Activated CD4-positive, alpha-beta memory T cell treated with anti-CD3 and anti-CD28 coated beads, Interleukin-2, amount 10 ng/mL, durations not matched to agents 7 days and 5 days (primary cell): ENCODE measurements around the gene TTC28. TPM values are rescaled to one million over a fixed set of nuclear protein-coding genes. Genes with fewer than 3 reads are reported as not detected.
"Not testable (repeated sequence)": the region's sequence is repeated elsewhere in the genome, so short reads cannot be mapped to it uniquely, and the experiment has no call there.

Experiments
- CTCF ChIA-PET: fragments of 350-600 bp; sonication (Branson Sonifier 250); formaldehyde crosslinking; loops from one replicate; lab custom pipeline; 2021; ENCODE audit warnings: antibody characterized with exemption, inconsistent platforms; lab: Charles Lee
- POLR2A ChIA-PET: fragments of 350-600 bp; sonication (Branson Sonifier 250); formaldehyde crosslinking; loops from one replicate; lab custom pipeline; 2021; ENCODE audit warnings: antibody characterized with exemption; lab: Charles Lee
- DNase-seq: peaks from one replicate; pipeline ENCODE4 v3.0.0-alpha.2; 2020
- H3K27ac Mint-ChIP-seq: one replicate; pipeline ENCODE4 v1.8.0; 2021; ENCODE audit warnings: mild to moderate bottlenecking, mixed read lengths
- H3K27me3 Mint-ChIP-seq: one replicate; pipeline ENCODE4 v1.8.0; 2021; ENCODE audit warnings: mixed read lengths
- H3K36me3 Mint-ChIP-seq: one replicate; pipeline ENCODE4 v1.8.0; 2021; ENCODE audit warnings: low read depth, mixed read lengths
- H3K4me1 Mint-ChIP-seq: one replicate; pipeline ENCODE4 v1.8.0; 2021; ENCODE audit warnings: mixed read lengths
- H3K4me3 Mint-ChIP-seq: one replicate; pipeline ENCODE4 v1.8.0; 2021; ENCODE audit warnings: mild to moderate bottlenecking, mixed read lengths
- H3K9me3 Mint-ChIP-seq: one replicate; pipeline ENCODE4 v1.8.0; 2021; ENCODE audit warnings: mixed read lengths
- total RNA-seq, 2 experiments: library from RNA; stranded (reverse); gene quantifications; one replicate each; pipeline ENCODE4 v1.2.3, GENCODE V29; 2021

TTC28 gene
- total RNA-seq, 2 experiments from 2014 or later, result 0.93 to 1.4 TPM

DNA sequence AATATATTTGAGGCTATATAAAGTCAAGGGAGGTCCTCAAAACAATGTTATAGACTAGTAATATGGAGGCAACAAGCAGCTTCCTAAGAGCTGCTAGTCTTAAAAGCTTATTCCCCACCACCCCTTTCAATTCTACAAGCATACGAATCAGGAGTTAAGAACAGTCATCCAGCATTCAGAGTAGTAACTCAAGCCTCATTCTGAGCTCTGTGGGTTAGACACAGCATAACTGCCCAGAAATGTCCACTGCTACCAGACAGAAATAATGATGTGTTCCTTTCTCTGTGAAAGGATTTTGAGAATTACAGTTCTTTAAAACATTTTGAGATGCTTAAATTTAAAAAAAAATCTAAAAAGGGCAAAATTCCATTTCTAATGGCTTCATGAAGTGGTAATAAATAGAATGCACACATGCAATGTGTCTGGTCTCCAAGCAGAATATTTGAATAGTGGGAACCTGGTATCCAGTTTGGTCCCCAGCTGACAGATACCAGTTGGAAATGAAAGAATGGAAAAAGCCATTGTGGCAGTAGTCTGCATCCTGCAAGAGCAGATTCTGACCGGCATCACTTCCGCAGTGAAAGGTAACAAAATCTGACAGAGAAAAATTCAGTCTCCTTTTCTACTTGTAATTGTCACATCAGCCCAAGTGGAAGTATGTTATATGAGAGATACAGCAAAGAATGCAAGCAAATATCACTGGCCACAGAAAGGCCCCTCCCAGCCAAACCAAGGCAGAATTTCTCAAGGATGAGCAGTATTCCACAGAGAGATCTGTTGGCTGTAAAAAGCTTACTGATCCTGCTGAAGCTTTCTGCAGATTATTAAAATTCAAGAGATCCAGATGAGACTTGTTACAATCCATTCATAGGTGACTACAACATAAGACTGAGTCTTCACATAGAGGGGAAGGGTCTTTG, 449.8 kb downstream of the TTC28 start:
- Mint-ChIP-seq H3K36me3 (no peaks in the 10 kb centered on the region), H3K9me3 (no peaks in the 10 kb centered on the region), H3K27me3 (peaks cover 7% of the 10 kb centered on the region), H3K27ac (no peak overlapping the region), H3K4me3 (no peak overlapping the region), H3K4me1 (no peaks in the 10 kb centered on the region)
- no peak for DNase-seq
- ChIA-PET CTCF (no interaction called here), POLR2A (no interaction called here)

DNA sequence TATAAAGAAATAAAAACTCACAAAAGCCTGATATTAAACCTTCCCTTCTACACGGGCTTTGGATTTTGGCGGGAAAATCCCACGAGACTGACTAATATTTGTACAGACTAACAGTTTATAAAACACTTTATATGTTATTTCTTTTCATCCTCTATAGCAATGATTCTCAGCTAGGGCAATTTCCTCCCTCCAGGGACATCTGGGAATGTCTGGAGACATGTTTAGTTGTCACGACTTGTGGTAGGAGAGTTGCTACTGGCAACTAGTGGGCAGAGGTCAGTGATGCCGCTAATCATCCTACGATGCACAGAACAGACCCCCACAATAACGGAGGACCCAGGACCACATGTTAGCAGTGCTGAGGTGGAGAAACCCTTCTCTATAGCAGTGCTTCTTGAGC, 455.8 kb downstream of the TTC28 start:
- no peak for DNase-seq
- Mint-ChIP-seq H3K4me1 (no peaks in the 10 kb centered on the region), H3K4me3 (no peak overlapping the region), H3K36me3 (no peaks in the 10 kb centered on the region), H3K27me3 (peaks cover 4% of the 10 kb centered on the region), H3K9me3 (no peaks in the 10 kb centered on the region), H3K27ac (no peak overlapping the region)
- ChIA-PET POLR2A (no interaction called here), CTCF (no interaction called here)

DNA sequence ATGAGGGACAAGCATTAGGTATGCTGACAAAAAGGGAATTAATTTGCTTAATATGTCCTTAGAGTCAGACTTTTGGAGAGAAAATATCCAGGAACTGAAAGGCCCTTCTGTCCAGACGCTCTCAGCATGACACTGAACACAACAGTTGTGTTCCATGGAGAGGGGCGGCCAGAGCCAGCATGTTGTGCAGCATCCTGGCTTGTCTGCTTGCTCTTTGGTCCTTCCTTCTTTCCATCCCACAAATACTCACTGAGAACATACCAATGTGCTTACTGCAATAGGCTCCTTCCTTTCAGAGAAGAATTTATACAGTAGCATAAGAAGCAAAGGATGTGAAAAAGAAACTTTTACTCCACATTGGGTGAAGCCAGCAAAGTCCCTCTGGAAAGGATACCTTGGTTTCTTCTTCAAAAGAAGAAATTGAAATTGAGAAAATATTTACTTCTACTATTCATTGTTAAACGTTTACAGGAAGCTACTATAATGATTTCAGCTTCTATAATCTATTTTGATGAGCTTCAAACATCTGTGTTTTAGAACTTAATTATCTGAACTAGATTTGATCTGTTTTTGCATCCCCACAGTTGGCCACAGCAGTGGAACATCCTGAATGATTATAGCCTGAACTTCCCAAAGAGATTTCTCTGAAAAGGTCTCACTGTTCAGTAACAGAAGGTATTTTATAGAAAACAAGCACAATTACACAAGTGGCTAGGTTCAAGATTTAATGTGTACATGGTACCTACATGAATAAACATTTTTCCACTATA, 456.5 kb downstream of the TTC28 start:
- Mint-ChIP-seq H3K27ac (no peak overlapping the region), H3K36me3 (no peaks in the 10 kb centered on the region), H3K4me3 (no peak overlapping the region), H3K4me1 (no peaks in the 10 kb centered on the region), H3K9me3 (no peaks in the 10 kb centered on the region), H3K27me3 (peaks cover 4% of the 10 kb centered on the region)
- CTCF ChIA-PET, result no interaction called here
- POLR2A ChIA-PET, result no interaction called here
- DNase-seq, result no peak

DNA sequence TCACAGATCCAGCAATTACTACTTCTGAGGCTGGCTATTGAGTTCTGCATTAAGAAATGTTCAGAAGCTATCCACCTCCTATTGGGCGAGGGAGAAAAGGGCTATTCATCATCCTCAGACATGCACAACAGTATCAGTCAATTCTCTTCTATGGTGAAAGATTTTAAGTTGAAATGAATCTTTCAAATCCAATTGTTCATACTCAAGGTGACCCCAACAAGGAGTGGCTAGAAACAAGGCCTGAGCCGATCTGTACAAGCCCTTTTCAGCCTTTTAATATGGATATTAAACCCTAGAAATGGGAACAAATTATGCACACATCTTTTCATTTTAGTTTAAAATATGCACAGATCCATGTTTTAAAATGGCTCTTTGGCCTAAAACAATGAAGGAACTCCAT, 457.1 kb downstream of the TTC28 start:
- CTCF ChIA-PET, result no interaction called here
- POLR2A ChIA-PET, result no interaction called here
- DNase-seq, result no peak
- H3K27ac Mint-ChIP-seq, result no peak overlapping the region
- no peaks in the 10 kb centered on the region for H3K9me3 Mint-ChIP-seq
- H3K4me1 Mint-ChIP-seq, result no peaks in the 10 kb centered on the region
- H3K27me3 Mint-ChIP-seq, result peaks cover 2% of the 10 kb centered on the region
- H3K36me3 Mint-ChIP-seq, result no peaks in the 10 kb centered on the region
- no peak overlapping the region for H3K4me3 Mint-ChIP-seq

DNA sequence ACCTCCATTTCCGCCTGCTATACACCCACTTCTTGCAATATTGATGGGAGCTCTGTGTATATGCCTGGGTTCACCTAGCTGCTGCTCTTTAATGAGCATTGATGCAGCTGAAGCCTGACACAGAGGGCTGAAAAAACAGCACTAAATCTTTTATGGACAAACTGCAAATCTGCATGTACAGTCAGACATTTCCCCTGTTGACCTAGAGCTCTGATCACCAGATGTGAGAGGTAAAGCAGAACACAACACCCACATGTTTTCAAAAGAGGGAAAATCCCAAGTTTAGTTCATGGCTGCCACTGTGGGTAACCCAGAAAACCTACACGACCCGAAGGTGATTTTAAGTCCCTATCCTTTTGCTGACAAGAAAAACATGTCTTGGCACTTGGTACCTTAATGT, 457.6 kb downstream of the TTC28 start:
- peaks cover 2% of the 10 kb centered on the region for H3K27me3 Mint-ChIP-seq
- no peak for DNase-seq
- no peak overlapping the region for H3K4me3 Mint-ChIP-seq
- CTCF ChIA-PET, result no interaction called here
- no peak overlapping the region for H3K27ac Mint-ChIP-seq
- H3K9me3 Mint-ChIP-seq, result no peaks in the 10 kb centered on the region
- POLR2A ChIA-PET, result no interaction called here
- no peaks in the 10 kb centered on the region for H3K4me1 Mint-ChIP-seq
- H3K36me3 Mint-ChIP-seq, result no peaks in the 10 kb centered on the region

DNA sequence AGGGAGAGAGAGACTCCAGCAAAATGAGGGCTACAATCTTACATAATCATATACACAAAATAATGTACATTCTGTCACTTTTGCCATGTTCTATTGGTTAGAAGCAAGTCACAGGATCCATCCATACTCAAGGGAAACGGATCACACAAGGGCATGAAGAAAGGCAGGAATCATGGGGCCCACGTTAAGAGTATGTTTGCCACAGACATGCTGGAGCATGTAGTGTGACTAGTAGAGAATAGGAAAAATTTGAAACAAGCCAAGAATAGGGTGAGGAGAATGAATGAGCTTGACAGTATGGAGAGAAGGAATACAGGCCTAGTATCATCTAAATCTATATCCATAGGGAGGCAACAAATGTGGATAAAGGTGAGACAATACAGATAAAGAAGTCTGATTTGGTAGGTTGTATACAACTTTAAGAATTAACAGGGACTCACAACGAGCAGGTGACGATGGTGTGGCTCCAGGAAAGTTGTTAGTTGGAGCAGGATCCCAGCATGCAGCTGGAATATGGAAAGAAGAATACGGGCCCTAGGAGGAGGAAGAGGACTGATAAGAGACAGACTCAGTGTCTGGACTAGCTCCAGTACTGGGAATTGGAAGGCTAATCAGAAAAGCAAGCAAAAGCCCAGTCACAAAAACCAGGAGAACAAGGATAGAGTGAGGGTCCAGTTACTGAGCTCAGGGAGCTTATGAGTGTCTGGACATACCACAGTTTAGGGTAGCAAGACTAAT, 458.8 kb downstream of the TTC28 start:
- H3K27ac Mint-ChIP-seq, result no peak overlapping the region
- H3K4me1 Mint-ChIP-seq, result no peaks in the 10 kb centered on the region
- ChIA-PET CTCF (no interaction called here), POLR2A (no interaction called here)
- H3K36me3 Mint-ChIP-seq, result no peaks in the 10 kb centered on the region
- peaks cover 2% of the 10 kb centered on the region for H3K27me3 Mint-ChIP-seq
- H3K4me3 Mint-ChIP-seq, result no peak overlapping the region
- no peaks in the 10 kb centered on the region for H3K9me3 Mint-ChIP-seq
- DNase-seq, result no peak

DNA sequence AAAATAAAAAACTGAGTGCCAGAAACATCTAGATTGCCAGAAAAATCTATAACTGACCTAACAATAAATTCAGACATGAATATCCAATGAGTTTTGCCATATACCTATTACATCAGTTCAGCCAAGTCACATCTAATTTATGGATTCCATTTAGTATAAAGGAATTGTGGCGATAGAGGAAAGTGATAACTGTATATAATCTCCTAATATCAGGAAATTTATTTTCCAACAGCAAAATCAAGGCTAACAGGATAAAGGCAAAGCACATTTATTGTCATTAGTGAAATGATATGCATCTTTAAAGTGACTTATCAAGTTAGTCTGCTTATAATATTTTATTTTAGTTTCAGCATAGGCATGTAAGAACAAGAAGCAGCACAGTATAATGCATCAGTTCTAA, 462.4 kb downstream of the TTC28 start:
- no peaks in the 10 kb centered on the region for H3K9me3 Mint-ChIP-seq
- DNase-seq, result no peak
- H3K4me1 Mint-ChIP-seq, result no peaks in the 10 kb centered on the region
- ChIA-PET CTCF (no interaction called here), POLR2A (no interaction called here)
- peaks cover 2% of the 10 kb centered on the region for H3K27me3 Mint-ChIP-seq
- no peaks in the 10 kb centered on the region for H3K36me3 Mint-ChIP-seq
- H3K4me3 Mint-ChIP-seq, result no peak overlapping the region
- H3K27ac Mint-ChIP-seq, result no peak overlapping the region

DNA sequence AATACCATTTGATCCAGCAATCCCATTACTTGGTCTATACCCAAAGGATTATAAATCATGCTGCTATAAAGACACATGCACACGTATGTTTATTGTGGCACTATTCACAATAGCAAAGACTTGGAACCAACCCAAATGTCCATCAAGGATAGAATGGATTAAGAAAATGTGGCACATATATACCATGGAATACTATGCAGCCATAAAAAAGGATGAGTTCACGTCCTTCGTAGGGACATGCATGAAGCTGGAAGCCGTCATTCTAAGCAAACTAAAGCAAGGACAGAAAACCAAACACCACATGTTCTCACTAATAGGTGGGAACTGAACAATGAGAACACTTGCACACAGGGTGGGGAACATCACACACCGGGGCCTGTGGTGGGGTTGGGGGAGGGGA, 464.9 kb downstream of the TTC28 start:
- POLR2A ChIA-PET, DNase-seq, H3K27ac Mint-ChIP-seq, H3K4me1 Mint-ChIP-seq, CTCF ChIA-PET, H3K27me3 Mint-ChIP-seq, H3K36me3 Mint-ChIP-seq, H3K9me3 Mint-ChIP-seq, H3K4me3 Mint-ChIP-seq: not testable (repeated sequence)

DNA sequence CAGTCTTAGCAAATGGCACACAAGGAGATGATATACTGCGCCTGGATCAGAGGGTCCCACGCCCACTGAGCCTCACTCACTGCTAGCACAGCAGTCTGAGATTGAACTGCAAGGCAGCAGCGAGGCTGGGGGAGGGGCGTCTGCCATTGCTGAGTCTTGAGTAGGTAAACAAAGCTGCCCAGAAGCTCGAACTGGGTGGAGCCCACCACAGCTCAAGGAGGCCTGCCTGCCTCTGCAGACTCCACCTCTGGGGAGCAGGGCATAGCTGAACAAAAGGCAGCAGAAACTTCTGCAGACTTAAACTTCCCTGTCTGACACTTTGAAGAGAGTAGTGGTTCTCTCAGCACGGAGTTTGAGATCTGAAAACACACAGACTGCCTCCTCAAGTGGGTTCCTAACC, 470.2 kb downstream of the TTC28 start:
- H3K4me1 Mint-ChIP-seq, H3K4me3 Mint-ChIP-seq, H3K27me3 Mint-ChIP-seq, CTCF ChIA-PET, H3K27ac Mint-ChIP-seq, POLR2A ChIA-PET, H3K9me3 Mint-ChIP-seq, DNase-seq, H3K36me3 Mint-ChIP-seq: not testable (repeated sequence)

DNA sequence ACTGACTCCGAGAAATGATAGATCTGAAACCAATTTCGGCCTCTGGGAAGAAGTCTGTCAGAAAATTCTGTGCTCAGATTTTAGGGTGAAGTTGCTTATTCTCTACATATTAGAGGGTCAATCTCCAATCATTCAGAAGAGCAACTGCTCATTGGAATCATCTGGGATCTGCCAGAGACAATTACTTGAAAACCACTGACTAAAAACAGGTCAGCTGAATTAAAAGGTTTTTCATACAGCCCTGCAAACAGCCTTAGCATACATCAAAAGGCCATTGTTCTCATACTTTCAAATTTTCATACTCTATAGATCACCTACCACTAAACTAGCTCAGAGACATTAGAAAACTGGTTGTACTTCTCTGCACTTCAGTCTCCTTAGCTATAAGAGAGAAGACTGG, 470.9 kb downstream of the TTC28 start:
- H3K4me3 Mint-ChIP-seq, result no peak overlapping the region
- H3K4me1 Mint-ChIP-seq, result no peaks in the 10 kb centered on the region
- CTCF ChIA-PET, result no interaction called here

DNA sequence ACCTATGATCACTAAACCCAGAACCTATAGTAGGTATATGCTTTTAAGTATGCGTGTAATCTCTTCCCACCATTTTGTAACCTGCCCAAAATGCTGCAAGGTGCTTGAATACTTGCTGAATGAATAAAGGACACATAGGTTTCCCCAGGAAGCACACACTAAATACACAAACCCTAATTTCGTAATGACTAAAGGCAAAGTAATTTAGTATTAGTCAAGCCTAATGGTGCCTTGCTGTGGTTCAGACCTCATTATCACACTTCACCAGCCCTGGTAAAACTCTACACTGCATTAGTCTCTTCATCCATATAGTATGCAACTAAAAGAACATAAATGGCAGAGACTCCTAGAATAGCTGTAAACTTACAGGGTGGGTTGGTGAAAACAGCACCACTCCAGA, 471.6 kb downstream of the TTC28 start:
- no peak for DNase-seq
- H3K36me3 Mint-ChIP-seq, result no peaks in the 10 kb centered on the region
- H3K27ac Mint-ChIP-seq, result no peak overlapping the region
- H3K4me1 Mint-ChIP-seq, result no peaks in the 10 kb centered on the region
- H3K4me3 Mint-ChIP-seq, result no peak overlapping the region
- ChIA-PET CTCF (no interaction called here), POLR2A (no interaction called here)
- no peaks in the 10 kb centered on the region for H3K9me3 Mint-ChIP-seq
- peaks cover 8% of the 10 kb centered on the region for H3K27me3 Mint-ChIP-seq

More for the DNA sequence above, 470.9 kb downstream of the TTC28 start:
- Mint-ChIP-seq H3K9me3 (no peaks in the 10 kb centered on the region), H3K36me3 (no peaks in the 10 kb centered on the region), H3K27ac (no peak overlapping the region), H3K27me3 (peaks cover 8% of the 10 kb centered on the region)
- POLR2A ChIA-PET, result no interaction called here
- no peak for DNase-seq

DNA sequence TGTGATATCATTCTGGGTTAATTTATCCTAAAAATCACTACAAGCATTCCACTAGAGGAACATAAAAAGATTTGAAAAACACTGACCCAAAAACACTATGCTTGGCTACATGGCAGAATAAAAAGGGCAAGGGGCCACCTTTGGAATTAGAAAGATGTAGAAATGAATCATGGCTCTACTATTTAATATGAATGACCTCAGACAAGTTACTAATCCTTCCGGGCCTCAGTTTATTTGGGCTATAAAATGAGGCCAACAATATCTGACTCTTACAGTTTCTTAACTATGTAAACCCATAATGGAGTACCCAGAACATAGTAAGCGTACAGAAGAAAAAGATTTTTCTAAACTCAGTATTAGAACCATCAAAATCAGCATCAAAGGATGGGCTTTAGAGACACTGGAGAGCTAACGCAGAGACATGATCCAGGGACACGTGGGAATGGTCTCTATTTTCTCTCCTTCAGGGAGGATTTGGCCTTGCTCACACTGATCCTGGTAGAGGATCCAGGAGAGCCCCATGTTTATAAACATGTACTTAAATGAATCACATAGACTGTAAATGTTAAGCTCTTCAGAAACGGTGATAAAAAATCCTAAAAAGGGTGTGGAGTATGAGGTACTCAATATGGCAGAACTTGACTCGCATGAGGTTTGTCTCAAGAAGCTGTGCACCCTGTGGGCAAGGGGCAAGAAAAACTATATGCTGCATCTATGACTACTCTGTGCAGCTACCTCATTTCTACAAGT, 472.2 kb downstream of the TTC28 start:
- Mint-ChIP-seq H3K4me3 (no peak overlapping the region), H3K9me3 (no peaks in the 10 kb centered on the region), H3K36me3 (no peaks in the 10 kb centered on the region), H3K4me1 (no peaks in the 10 kb centered on the region), H3K27ac (no peak overlapping the region), H3K27me3 (peaks cover 8% of the 10 kb centered on the region)
- no peak for DNase-seq
- ChIA-PET CTCF (no interaction called here), POLR2A (no interaction called here)

DNA sequence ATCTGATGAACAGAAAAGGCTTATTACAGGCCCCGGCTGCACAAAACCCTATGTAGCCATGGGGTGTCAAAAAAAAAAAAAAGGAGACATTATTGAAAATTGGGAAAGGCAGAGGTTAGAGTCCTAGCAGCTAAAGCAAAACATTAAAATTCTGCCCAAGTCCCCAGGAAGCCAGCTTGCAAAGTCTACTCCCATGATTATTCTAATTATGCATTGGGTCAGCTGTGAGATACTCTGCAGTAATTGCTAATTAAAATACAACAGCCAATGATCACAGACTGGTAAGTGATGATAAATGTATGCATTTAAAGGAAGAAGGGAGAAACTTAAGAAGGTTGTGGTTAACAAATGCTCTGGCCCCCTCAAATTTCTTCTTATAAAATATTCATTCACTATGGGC, 473.7 kb downstream of the TTC28 start:
- no peaks in the 10 kb centered on the region for H3K4me1 Mint-ChIP-seq
- no peak for DNase-seq
- no peak overlapping the region for H3K4me3 Mint-ChIP-seq
- H3K27me3 Mint-ChIP-seq, result peaks cover 2% of the 10 kb centered on the region
- no peaks in the 10 kb centered on the region for H3K36me3 Mint-ChIP-seq
- POLR2A ChIA-PET, result no interaction called here
- no peak overlapping the region for H3K27ac Mint-ChIP-seq
- CTCF ChIA-PET, result no interaction called here
- no peaks in the 10 kb centered on the region for H3K9me3 Mint-ChIP-seq
